GM21576 (cell line): ENCODE measurements around the gene DLEC1.

Experiments used
- ATAC-seq: cut with Tn5 transposase; IDR thresholded peaks from one replicate; pipeline ENCODE4 v1.9.1; 2021; ENCODE audit warnings: mild to moderate bottlenecking, moderate library complexity; ENCODE audit not compliant: unreplicated experiment

DLEC1 gene

DNA sequence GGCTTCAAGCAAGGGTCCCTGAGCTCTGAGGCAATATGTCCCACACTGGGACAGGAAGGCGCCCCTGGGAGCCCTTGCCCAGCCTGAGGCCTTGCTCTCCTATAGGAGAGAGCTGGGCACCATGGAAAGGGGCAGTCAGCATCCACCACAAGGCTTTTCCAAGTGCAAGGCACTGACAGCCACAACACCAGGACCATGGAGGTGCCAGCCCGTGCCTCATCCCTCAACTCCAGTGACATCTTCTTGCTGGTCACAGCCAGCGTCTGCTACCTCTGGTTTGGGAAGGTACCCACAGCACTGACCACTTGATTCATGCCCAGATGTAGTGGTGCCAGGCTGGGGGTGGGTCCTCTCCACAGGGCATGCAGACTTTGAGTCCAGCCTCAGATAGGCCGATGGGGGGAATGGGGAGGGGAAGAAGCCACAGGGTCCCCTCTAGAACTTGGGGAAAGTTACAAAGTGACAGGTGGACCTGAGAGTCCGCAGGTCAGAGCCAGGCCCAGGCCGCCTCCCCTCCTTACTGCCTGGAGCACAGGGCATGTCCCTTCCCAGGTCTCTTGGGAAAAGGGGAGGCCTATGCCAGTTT lies 36.6 kb upstream of the DLEC1 start:
- ATAC-seq, result no peak

DNA sequence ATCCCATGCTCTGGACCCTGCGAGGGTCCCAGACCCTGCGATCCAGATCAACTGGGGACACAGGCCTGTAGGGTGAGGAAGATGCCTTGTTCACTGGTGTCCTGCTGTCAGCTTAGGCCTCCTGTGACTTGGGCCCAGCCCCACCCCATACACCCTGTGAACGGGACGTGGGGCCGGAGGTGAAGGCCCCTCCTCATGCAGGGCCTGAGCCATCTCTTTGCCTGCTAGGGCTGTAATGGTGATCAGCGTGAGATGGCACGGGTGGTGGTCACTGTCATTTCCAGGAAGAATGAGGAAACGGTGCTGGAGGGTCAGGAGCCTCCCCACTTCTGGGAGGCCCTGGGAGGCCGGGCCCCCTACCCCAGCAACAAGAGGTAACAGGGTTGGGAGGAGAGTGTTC lies 36.1 kb upstream of the DLEC1 start:
- ATAC-seq, result no peak

DNA sequence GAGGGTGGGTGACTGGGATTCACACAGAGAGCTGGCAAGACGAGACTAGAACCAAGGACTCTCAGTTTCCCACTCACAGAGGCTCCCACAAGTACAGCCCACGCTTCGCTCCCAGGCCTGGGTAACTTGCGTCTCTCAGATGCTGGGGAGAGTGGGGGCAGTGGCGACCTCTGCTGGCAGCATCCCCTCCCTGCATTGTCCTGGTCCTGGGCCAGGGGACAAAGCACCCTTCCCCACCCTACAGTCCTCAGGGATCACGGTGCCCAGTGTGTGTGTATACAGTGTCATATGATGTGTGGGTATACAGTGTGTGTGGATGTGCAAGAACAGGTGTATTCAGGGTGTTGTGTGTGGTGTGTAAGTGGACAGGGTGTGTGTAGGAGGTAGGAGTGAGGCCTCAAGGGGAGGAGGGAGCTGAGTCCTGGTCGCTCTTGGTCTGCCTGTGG lies 35.6 kb upstream of the DLEC1 start:
- no peak for ATAC-seq

DNA sequence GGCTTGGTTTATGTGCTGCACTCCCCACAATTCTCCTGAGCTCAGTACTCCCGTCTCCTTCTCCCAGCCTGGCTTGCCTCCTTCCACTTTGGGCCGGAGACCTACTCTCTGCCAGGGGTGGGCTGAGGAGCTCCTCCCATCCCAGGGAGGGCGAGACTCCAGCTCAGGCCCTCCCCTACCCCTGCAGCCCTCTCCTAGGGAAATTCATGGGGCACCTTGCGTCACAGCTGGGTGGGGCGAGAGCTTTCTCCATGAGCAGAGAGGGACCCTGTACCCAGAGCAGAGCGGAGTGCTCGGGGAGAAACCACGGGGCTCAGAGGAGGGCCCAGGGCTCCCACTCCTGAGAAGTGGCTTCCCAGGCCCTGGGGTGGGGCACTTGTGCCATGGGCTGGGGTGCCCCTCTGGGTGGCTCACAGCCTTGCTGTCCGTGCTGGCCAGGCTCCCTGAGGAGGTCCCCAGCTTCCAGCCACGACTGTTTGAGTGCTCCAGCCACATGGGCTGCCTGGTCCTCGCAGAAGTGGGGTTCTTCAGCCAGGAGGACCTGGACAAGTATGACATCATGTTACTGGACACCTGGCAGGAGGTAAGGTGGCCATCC lies 35.1 kb upstream of the DLEC1 start:
- ATAC-seq, result no peak

DNA sequence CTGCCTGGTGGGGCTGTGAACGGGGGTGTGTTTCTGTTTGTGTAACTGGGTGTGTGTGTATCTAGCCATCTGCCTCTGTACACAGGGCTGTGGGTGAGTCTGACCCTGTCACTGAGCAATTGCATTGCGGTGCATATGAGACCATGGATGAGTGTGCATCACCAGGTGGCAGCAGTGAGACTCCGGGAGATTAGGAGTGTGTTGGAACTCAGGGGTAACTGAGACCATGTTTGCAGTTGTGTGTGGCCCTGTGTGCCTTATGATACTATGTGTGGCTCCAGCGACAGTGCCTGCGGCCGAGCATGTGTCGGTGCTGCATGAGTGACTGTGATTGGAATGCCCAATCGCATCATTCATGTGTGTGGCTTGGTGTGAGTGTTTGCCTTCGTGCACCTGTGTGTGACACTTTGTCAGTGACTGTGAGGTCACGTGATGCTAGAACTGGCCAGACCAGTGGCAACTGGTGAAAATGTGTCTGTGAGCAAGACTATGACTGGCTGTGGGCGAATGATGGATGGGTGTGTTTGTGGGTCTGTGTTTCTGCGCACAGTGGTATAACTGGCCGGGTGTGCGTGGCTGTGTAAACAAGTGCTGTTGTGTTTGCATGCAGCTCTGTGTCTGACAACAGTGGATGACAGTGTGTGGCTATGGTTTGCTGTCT lies 34.5 kb upstream of the DLEC1 start:
- ATAC-seq, result peak; percentile 55

DNA sequence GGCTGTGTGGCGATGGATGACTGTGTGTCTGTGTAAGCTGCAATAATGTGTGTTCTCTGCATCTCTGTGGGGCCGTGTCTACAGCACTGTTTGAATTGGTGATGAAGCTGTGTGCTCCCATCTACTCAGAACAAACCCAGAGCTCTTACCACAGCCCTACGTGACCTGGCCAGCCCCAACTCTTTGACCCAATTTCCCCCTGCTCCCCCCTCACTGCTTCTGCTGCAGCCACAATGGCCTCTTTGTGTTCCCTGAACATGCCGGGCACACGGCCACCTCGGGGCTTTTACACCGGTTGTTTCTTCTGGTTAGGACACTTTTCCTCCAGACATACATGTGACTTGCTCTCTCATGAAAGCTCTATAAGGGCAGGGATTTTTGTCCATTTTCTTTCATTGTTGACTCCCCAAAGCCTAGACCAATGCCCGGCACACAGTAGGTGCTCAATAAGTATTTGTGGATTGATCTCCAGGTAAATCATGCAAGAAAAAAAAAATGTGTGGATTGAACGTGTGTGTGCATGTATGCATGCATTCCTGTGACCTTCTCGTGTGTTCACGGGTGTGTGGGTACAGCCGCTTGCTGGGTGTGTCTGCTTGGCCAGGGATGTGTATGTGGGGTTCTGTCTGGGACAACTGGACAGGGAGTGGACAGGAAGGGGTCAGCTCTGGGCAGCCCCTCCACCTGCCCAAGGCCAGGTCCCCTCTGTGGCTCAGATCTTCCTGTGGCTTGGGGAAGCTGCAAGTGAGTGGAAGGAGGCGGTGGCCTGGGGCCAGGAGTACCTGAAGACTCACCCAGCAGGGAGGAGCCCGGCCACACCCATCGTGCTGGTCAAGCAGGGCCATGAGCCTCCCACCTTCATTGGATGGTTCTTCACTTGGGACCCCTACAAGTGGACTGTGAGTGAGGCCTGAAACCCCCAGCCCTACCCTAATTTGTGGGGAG lies 33.7 kb upstream of the DLEC1 start:
- no peak for ATAC-seq

DNA sequence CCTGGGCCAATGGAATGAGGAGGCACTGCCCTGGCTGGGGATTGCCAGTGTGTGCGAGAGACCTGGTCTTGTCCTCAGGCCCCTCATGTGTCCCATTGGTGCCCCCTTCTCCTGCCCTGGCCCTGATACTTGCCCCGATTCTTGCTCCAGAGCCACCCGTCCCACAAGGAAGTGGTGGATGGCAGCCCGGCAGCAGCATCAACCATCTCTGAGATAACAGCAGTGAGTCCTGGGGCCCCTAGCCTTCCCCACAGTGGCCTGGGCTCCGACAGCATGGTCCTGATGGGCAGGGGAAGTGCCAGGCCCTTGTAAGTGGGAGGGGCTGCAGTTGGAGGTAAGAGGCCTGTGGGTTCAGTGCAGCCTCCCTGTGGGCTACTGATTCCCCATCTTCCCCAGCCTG lies 33.0 kb upstream of the DLEC1 start:
- no peak for ATAC-seq

DNA sequence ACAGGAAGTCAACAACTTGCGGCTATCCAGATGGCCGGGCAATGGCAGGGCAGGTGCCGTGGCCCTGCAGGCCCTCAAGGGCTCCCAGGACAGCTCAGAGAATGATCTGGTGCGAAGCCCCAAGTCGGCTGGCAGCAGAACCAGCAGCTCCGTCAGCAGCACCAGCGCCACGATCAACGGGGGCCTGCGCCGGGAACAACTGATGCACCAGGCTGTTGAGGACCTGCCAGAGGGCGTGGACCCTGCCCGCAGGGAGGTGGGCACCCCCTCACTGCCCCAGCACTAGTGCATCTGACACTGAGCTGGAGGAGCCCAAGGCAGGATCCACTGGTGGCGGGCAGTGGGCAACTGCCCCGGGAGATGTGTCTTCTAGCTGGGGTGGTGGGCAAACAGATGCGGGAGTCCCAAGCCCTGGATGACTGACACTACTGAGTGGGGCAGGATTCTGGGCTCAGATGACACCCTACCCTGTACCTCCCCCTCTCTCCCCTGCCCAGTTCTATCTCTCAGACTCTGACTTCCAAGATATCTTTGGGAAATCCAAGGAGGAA lies 32.5 kb upstream of the DLEC1 start:
- ATAC-seq, result no peak

DNA sequence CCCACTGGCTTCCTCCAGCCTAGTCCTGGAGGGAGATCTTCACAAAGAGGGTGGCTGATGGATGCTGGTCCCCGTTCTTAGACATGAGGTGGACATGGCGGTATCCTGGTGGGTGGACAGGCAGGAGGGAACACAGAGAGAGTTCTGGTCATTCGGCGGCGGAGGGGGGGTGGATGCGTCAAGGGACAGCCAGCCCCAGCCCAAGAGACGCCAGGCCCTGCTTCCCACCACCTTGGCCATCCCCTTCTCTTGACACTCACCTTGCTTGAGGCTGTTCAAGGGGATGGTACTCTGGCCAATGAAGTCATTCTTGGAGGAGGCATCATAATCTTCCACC lies 31.3 kb upstream of the DLEC1 start:
- ATAC-seq, result no peak

DNA sequence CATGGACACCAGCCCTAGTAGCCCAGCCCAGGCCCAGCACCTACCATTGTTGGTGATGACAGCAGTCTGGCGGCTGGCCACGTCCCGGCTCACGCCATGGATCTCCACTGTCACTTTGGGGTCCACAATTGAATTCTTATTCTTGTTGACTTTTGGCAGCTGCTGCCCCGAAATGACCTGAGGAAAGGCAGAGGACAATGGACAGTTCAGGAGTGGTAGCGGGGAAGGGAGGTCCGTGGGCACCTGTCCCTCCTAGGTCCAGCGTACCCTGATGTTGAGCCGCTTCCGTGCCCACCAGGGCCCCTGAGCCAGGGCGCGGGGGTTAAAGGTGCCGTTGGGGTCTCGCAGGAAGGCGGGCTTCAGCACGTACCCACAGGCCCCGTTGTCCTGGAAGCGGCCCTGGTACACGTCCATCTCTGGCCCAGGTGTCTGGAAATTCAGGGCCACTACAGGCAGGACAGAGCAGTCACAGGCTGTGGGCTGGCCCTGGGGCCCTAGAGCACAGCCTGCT lies 30.8 kb upstream of the DLEC1 start:
- ATAC-seq, result no peak

DNA sequence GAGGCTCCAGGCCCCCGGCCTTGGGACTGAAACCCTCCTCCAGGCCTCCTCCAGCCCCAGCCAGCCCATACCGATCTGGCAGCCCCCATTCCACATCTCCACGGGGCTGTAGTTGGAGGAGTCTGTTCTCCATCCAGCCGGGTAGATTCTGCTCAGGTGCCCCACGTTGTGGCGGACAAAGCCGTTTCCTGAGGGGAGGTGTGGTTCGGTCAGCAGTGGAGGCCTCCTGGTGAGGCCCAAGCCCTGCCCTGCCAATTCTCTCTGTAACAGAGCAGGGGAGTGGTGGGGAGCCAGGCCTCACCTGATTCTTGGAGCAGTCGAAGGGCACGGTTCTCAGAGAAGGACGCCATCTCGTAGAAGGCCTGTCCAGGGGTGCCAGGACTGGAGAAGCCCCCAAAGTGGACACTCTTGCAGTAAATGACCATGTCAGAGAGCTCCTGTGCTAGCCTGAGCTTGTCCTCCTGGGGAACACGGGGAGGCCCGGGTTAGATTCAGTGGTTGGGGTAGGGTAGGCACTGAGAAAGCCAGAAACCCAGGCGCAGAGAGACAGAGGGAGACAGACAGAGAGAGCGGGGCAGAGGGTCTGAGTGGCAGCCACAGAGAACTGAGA lies 29.9 kb upstream of the DLEC1 start:
- ATAC-seq, result no peak

DNA sequence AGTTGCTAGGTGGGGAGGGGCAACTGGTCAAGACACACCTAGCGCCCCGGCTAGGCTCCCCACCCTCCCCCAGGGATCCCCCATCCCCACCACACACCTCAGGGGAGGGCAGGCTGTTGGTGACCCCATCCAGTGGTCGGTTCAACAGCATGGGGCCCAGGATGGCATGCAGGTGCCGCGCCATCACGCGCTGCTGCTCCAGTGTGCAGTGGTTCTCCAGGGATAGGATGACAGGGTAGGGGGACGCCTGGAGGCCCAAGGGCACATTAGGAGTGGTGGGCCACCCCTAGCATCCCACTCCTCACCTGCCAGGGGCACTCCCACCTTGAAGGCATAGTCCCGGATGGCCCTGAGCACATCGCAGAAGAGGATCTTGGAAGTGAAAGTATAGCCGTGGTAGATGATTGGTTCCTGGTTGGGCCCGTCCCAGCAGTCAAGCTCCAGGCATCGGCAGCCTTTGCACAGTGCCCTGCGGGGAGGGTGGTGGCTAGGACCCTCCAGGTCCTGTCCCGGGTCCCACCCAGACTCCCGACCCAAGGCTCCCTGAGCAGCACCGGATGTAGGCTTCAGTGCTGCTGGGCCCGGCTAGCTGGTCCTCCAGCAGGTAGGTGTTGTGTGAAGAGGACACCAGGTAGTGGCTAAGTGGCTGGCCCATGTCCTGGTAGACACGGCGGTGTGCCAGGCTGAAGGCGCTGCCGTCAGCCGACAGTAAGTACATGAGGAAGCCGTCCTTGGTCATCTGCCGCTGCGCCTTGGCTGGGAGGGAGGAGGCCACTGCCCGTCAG lies 29.0 kb upstream of the DLEC1 start:
- ATAC-seq, result no peak

DNA sequence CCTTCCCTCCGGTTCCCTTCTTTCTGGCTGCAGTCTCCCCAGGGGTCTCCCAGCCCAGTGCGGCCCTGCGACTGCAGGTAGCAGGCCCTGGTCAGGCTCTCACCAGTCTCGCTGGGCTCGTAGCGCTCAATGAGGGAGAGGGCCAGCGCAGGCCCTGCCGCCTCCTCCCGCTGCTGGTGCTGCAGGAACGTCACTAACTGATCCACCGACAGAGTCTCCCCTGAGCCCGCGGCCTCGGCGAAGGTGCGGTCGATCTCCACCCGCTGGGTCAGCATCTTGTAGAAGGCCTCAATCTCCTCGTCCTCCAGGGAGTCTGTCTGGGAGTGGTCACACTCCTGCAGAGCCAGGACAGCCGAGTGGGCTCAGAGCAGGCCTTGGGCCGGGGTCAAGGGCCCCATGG lies 27.9 kb upstream of the DLEC1 start:
- ATAC-seq, result no peak

DNA sequence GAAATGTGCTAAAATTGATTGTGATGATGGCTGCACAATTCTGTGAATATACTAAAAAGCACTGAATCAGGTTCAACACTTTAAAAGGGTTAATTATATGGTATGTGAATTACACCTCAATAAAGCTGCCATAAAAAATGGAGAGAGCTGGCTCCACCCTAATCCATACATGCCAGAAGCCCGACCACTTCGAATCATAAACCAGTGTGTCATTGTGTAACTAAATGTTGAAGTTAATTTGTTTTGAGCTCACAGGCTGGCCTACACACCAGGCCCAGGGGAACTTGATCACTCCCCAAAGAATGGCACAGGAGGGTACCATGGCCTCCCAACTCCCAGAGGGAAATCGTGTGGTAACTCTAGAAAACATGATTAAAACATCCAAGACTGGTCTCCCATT lies 23.5 kb upstream of the DLEC1 start:
- ATAC-seq, result no peak

DNA sequence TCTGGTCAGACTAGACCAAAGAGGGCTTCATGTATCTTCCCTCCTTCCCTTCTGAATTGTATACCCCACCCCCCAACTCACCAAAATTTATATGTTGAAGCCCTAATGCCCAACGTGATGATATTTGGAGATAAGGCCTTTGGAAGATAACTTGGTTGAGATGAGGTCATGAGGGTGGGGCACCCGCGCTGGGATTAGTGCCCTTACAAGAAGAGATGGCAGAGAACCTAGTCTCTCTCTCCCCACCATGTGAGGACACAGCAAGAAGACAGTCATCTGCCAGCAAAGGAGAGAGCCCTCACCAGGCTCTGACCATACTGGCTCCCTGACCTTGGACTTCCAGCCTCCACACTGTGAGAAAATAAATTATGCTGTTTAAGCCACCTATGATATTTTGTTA lies 23.0 kb upstream of the DLEC1 start:
- ATAC-seq, result no peak

DNA sequence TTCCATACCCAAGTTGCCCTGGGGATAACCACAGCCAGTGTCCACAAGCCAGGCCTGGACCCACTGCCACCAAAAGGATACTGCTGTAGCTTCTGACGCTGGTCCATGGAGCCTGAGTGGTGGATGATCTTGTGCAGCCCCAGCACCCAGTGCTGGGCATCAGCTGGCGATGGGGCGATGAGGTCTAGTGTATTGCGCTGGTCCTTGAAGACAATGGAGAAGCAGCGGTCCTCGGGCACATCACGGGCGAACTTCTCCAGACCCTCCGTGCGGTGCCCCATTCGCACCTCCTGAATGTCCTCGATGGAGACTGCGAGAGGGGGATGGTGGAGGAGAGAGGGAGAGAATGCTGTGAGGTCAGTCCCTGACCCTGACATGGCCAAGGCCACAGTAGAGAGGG lies 22.6 kb upstream of the DLEC1 start:
- no peak for ATAC-seq

DNA sequence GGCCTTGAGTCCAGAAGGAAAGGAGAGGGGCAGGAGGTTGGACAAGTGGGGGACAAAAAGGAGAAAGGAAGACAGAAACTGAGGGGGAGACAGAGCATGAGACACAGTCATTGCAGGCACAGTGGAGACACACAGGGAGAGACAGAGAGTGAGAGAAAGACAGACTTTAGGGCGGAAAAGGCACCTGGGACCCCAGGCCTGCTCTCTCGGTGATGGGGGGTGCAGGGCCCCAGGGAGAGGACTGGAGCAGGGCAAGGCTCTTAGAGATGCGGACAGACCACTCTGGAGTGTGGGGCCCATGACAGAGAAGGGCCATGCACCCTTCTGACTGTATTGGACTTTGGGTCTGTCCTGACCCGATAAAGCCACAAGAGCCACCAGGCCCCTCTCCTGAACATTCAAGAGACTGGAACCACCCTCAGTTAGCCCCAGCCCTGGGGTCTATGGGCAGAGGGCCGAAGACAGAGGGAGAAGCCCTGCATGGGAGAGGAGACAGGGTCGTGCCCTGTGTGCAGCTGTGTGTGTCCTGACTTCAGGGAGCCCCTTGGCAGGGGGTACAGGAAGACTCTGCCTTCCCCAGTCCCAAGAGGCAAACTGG lies 22.1 kb upstream of the DLEC1 start:
- no peak for ATAC-seq

DNA sequence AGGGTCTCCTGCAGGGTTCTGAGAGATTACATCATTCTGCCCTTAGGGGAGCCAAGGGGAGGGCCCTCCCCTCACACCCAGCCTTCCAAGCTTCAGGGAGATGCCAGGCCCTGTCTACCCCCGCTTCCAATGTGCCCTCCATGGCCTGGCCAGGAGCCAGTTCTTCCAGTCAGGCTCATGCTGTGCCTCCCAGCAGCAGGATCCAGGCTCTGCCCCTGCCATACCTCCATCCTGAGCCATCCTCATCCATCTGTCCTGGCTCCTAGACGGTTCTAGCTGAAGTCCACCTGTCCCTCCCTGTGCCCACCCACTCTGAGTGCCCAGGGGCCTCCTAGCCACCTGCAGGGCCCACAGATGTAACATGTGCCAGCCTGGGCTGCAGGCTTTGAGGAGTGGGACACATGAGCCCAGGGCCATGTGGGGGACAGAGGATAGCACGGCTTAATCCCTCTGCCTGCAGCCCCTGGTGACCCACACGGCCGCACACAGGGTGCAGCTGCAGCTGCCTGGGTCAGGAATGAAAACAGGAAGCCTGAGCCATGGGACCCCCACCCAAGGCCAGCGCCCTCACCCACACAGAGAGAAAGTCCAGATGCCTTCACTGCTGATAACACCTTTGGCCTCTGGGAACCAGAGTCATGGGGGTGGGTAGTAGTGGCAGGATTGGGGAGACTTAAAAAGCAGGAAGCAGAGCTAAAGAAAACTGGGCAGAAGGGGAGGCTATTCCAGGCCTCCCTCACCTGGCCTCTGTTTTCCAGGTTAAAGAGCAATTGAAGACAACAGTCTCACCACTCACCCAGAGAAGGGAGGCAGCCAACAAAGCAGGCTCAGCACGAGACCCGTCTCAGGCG lies 21.3 kb upstream of the DLEC1 start:
- ATAC-seq, result no peak
